ENCODE results near the gene EPX.

Gene EPX

DNA sequence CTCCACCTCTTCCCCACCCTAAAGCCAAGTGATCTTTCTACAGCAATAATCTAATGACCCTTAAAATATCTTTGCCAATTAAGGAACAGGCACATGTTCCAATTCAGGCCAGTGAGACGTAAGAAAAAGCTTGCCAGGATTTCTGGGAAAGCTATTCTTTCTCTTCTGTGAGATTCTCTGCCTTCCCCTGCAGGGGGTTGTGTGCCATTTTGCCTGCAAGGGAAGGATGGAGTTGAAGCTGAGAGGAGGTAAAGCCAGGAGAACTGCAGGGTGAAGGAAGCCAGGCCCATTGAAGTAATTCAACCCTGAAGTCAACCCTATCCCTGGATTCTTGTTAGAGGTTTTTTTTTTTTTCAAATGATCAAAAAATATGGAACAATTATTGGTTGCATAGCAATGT, 36.9 kb downstream of the EPX start:
- no peak for DNase-seq (ENCODE audit: low spot score)

DNA sequence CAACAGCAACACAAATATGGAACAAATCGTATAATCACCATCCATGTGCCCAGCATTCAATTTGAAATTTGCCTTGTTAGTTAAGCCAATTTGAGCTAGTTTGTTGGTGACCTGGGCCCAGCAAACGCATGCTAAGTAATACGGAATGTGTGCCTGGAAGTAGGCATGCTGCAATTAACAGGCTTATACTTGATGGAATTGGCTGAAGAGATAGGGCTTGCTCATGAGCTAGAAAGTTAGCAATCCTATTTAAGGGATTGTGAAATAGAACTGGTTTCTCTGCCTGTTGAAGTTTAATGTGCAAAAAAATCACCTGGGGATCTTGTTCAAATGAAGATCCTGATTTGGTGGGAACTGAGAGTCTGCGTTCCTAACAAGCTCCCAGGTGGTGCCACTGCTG, 37.4 kb downstream of the EPX start:
- no peak for DNase-seq (ENCODE audit: low spot score)

DNA sequence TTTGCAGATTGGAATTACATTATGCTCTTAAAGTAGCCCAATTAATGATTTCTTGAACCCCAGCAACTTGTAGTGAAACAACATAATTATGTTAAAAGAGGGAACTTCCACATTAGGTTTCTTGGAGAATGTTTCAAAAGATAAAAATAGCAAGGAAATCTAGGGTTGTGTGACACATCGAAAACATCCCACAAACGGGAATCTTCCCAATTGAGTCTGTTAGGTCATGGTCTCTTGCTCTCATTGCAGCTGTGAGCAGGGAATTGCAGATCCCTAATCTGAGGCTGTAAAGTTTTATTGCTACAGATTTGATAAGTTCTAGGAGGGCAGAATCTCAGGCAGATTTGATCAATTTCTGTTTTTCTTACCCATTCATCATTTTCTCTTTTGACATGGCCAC, 39.1 kb downstream of the EPX start:
- no peak for DNase-seq (ENCODE audit: low spot score)

DNA sequence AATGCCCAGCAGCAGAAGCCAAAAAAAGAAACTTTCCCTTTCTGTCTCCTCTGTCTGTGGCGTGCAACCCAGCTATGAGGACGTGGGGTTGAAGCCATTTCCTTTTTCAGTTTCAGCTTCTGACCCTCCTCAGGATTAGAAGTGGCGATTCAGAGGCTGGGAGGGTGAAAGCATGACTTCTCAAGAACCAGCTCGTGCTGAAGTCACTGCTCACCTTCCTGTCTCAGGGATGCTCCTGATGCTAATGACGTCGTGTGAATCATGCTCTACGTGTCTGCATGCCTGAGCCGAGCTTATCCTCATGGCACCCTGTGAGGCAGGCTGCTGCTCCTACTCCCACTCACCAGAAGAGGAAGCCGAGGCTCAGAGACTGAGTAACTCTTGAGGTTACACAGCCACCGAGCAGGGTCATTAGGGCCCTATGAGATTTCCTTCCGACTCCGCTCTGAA, 40.2 kb downstream of the EPX start:
- no peak for DNase-seq (ENCODE audit: low spot score)

DNA sequence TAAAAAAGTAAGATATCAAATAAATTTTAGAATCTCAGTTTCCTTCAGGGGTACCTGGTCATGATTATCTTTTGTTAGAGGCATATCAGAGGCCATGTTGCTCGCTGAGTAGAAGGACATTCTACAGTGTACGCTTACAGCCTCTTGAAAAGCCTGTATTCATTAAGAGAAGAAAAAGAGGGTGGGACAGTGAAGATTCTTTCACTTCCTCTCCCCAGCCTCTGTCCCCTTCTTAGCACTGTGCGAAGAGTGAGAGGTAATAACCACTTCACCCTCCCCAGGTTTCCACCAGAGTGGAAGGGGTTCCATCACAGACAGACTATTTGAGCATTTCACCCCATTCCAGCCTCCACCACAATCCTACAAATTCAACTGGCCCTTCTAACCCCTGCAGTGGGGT, 41.0 kb downstream of the EPX start:
- peak; percentile 17 for DNase-seq (ENCODE audit: low spot score)

DNA sequence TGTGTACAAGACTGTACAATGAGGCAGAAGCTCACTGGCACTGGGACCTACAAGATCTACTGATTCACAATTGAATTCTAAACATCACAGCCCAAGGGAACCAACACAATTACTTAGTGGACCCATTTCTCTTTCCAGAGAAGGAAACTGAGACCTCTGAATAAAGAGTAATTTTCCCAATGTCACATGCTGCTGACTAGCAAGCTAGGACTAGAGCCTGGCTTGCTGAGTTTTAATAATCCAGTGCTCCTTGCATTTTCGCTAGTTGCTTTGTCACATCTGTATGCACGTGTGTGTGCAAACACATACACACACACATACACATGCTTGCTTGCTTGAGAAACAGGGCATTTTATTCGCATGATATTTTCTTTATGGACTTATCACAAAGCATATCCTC, 42.0 kb downstream of the EPX start:
- DNase-seq (ENCODE audit: low spot score): no peak

DNA sequence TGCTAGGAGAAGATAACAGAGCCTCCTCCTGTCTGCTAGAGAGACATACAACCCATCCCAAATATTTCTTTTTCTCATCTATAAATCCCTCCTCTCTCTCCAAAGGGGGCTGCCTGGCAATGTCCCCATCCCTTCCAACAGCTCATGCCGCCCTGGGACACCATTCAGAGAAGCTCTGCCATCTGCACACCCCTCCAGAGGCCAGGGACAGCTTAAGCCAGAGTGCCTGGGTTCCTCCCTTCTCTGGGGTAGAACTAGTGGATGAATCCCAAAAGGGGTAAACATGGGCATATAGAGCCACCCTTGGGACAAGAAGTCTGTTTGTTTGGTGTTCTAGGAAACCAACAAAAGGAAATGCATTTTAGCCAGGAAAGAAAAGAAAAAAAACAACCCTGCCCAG, 43.3 kb downstream of the EPX start:
- peak; percentile 20 for DNase-seq (ENCODE audit: low spot score)

DNA sequence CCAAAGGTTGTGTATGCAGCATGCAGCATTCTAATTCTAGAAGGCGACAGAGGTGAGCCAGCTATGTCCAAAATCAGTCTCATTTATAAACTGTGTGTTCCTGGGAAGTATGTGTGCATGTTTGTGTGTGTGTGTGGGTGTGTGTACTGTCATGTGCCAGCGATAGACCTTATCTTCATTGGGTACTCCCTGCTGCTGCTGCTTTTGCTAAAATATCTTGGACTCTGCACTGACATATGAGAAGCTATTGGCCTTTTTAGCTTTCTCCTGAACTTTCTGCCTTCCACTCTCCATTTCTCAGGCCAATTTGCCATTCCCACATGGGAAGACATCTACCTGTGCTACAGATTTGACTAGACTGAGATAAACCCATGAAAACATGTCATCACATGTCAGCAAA, 43.9 kb downstream of the EPX start:
- no peak for DNase-seq (ENCODE audit: low spot score)

DNA sequence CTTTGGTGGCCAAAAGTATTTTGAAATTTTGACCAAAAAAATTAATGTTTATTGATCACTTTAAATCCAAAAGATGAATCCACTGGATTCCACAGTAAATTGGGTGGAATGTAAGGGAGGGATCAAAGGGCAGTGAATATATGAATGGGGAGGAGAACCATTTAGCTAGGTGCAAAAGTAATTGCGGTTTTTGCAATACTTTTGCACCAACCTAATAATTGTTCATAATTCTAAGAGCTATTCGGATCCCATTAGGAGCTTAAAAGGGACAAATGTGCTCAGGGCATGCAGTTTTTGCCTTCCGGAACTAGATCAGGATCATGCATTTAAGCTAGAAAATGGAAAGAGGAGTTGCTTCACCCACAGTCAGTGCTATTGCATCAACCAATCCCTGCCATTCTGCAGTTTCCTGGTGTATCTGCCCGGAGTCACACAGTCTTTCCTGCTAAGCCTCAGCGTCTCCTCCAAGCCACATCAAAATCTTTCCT, 45.7 kb downstream of the EPX start, which contains the start of gene LPO:
TSS of gene LPO (plus strand) at position 438 of the 488 bp plus-strand sequence. CDS start 4,396 bp downstream, outside the sequence.
- no peak for DNase-seq (ENCODE audit: low spot score)

DNA sequence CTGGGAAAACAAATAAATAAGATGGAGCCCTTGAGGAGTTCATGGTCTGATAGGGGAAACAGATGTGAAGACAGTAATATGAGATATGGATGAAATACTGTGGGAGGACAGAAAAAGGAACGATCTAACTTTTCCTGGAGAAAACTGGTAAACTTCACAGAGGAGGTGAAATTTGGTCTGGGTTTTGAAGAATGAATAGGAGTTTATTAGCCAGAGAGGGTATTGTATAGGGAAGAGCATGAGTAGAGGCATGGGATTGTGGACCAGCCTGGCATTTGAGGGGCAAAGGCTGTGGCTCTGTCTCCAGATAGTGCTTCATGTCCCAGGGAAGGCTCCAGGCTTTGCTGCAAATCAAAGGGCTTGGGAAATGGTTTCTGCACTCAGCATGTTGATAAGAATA, 47.5 kb downstream of the EPX start:
- DNase-seq (ENCODE audit: low spot score): no peak

DNA sequence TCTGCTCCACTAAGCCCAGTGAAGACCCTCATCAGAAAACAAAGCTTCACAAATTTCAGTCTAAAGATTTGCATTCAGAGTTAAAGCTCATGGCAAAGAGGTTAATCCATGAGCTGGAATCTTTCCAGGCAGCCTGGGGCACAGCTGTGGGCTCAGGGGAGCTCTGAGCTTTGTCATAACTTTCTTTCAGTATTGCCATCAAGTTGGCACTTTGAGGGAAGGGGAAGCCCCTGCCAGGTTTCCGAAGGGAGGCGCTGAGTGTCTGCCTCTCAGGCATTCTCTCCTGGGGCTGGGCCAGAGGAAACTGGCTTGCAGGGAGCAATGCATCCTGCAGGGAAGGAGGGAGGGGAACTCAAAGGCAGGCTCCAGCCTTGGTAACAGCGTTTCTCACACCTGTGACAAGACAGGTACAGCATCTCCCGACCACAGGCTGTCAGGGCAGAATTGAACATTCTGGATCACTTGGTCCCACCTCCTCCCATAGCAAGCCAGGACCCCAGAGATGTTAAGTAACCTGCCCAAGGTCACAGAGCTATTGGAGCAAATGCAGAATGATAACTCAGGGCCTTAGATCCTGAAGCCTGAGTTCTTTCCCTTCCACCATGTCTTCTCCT, 49.8 kb downstream of the EPX start:
- no peak for DNase-seq (ENCODE audit: low spot score)

DNA sequence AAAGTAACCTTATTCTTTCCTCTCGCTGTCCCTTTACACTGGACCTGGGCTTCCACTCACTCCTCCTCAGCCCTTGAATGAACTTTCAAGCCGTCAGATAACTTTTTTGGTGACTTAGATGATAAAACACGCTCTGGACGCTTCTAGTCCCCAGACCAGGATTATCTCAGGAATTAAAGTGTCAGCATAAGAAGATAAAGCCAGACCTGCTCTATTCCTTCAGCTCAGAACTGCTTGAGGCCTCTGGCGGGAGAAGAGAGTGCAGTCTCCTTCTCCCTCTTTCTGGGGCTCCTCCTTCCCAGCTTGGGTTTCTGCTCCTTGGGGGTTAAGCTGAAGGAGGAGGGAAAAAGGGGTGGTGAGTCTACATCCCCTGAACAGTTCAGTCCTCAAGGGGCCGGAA, 52.4 kb downstream of the EPX start:
- DNase-seq (ENCODE audit: low spot score): no peak

DNA sequence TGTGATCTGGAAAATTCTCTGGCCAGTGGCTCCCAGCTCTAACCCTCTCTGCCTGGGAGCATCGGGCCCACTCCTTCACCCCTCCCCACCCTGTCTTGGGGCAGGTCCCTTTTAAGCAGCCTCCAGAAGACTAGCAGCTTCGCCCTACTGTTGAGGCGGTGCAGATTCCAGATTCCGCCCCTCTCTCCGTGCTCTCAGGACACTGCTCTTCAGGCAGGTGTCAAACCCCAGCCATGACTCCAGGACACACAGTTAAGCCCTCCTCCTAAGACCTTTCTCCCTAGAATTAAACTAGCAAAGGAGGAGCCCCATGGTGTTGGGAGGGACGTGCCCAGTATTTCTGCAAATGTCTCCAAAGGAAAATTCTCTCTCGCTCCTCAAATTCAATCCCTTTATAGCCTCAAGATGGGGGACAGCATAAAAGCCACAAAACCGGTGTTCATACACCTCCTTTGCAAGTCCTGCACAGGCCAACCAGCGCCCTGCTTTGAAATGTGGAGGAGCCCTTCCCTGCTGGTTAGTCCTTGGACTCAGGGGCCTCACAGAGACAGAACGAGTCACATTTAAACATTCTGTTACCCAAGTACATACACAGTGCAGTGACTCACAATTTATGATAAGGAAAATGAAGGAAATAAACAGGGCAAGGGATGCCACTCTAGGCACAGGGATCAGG, 53.0 kb downstream of the EPX start:
- no peak for DNase-seq (ENCODE audit: low spot score)

DNA sequence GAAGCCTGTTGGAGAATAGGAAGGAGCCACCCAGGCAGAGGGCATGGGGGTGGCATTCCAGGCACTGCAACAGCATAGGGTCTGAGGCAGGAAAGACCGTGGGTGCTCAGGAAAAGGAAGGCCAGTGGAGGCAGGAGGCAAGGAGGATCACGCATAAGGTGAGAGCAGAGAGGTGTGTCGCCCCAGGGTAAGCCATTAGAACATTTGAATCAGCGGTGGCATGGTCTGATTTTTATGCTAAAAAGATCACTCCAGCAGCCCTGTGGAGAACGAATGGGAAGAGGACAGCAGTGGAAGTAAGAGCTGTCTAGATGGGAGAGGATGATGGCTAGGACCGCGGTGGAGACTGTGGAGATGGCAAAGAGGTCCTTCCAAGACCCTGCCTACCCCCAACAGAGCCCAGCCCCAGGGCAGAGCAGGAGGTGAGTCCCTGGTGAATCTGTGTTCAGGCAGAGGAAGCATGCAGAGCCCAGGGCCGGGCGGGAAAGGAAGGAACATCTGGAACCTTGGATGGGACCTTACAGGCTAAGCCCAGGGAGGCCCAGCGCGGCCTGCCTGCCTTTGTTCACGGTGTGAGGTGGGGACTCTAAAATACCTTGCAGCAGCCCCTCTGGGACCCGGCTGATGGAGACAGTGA, 53.7 kb downstream of the EPX start:
- DNase-seq (ENCODE audit: low spot score): no peak

DNA sequence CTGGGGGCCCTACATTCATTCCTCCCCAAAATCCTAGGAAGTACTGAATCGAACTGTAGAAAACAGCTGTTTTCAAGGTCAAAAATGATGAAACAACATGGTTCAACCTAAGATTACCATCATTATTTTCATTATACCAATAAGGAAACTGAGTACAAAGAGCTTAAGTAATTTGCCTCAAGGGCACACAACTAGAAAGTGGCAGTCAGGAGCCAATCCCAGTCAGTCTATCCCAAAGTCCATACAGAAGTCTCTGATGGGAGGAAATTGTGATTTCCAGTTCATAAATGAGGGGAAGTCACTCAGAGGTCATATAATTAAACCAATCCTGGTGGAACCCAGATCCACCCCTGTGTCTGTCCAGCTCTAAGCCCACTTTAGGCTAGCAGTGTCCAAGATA, 54.3 kb downstream of the EPX start:
- no peak for DNase-seq (ENCODE audit: low spot score)

DNA sequence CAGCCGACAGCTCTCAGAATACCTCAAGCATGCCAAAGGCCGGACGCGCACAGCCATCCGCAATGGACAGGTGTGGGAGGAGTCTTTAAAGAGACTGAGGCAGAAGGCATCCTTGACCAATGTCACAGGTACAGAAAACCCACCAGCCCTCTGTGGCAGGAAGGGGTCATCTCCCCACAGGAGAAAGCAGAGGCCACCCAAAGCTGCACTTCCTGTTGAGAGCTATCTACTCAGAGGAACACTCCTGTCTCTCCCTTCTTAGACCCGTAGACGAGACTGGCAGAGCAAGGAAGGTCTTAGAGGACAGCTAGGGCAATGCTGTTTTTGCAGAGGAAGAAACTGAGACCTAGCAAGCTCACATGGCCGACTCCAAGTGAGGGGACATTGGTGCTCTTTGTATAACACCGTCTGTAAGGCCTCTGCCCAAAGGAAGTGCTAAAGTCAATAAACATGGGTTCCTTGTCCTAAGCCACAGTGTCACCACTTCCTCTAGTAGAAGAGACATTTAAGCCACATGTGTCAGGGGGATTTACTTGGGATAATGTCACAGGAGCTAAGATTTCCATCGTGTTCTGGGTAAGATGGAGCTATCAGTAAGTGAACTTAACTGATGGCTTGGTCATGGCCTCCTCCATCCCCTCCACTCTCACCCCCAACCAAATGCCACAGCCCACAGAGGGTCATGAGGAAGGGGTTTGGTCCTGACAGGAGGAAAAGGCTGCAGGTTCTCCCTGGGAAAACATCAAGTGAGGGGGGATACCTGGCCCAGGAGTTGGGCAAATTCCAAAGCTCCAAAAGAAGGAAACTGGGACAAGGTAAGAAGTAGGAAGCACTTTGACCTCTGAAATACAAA, 55.2 kb downstream of the EPX start:
- DNase-seq (ENCODE audit: low spot score): no peak

DNA sequence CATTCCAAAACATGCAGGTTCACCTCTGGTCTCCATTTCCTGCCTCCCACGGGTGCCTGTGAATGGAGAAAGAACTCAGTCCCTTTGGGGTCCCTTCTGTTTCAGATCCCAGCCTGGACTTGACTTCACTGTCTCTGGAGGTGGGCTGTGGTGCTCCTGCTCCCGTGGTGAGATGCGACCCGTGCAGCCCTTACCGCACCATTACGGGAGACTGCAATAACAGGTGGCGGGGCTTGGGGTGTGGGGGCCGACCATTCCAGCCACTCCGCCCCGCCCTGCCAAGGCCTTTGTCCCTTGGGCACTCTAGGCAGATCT, 56.4 kb downstream of the EPX start:
- no peak for DNase-seq (ENCODE audit: low spot score)

DNA sequence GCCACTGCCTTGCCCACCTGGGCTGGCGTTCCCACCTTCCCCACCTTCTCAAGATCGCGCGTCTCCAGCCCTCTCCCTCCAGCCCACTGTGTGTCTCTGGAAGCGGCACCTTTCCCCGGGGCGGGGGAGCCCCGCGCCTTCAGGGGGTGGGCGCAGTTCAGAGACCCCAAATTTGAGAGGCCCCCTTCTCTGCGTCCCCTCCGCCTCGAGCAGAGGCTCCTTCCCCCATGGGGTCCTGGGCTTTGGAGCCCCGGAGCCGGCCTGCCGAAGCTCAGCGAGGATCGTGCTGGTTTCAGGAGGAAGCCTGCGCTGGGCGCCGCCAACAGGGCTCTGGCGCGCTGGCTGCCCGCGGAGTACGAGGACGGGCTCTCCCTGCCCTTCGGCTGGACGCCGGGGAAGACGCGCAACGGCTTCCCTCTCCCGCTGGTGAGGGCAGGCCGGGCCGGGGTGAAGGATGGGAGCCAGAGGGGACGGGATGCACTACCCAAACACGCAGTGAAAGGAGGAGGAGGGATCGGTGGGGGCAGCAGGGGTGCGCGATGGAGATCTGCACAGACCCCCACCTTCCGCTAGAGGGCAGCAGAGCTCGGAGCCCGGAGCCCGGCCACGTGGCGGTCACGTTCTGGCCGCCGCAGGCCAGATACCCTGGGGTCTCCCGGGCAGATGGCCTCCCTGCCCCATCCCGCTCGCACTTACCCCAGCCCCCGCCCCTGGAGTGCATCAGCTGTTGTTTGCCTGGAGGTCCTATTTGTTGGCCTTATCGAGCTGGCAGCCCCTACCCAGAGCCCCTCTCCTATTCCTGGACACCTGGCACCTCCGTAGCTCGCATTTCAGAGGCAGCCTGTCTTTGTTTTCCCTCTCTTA, 57.0 kb downstream of the EPX start:
- DNase-seq (ENCODE audit: low spot score): peak; percentile 99

DNA sequence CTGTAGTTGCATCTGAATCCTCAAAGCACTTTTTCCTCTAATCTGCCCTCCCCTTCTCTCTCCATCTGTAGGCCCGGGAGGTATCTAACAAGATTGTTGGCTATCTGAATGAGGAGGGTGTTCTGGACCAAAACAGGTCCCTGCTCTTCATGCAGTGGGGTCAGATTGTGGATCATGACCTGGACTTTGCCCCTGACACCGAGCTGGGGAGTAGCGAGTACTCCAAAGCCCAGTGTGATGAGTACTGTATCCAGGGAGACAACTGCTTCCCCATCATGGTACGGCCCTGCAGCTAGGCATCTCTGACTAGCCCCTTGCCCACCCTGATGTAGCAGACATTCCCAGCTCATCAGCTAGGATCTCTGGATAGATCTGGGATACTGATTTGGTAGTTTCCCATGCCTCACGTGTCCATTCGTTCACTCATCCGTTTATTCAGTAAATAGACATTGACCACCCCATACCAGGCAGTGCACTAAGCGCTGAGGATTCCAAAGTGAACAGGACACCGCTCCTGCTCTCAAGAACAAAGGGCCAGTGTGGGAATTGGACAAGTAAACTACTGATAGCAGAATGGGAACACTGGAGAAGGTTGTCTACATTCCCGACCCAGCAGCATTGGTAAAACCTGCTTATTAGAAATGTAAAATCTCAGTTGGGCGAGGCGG, 58.0 kb downstream of the EPX start:
- peak; percentile 36 for DNase-seq (ENCODE audit: low spot score)

DNA sequence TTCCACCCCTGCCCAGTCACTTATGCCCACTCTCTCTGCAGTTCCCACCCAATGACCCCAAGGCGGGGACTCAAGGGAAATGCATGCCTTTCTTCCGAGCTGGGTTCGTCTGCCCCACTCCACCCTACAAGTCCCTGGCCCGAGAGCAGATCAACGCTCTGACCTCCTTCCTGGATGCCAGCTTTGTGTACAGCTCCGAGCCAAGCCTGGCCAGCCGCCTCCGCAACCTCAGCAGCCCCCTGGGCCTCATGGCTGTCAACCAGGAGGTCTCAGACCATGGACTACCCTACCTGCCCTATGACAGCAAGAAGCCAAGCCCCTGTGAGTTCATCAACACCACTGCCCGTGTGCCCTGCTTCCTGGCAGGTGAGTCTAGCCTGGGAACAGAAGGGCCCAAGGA, 59.6 kb downstream of the EPX start:
- peak; percentile 38 for DNase-seq (ENCODE audit: low spot score)

DNA sequence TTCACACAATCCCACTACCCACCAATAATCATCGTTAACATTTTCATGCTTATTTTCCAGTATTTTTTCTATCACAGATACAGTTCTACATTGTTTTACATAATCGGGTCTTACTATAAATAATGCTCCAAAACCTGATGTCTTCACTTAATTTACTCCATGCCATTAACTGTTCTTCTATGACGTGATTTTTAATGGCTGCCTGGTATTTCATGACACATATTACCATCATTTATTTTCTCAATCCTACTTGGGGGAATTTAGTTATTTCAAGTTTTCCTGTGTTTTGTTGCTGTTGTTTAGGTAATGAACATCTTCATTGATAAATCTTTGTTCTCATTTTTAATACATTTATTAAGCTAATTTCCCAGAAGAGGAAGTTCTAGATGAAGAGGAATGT, 60.6 kb downstream of the EPX start:
- no peak for DNase-seq (ENCODE audit: low spot score)

Data from D341Med (cell line).